Measurements from ENCODE around the gene NDUFB8. TPM values are rescaled to one million over a fixed set of nuclear protein-coding genes. Genes with fewer than 3 reads are reported as not detected.
A peak's percentile ranks its signal among the peaks of the same experiment; 100 is the strongest.

NDUFB8 gene
- total RNA-seq, 2 experiments from 2014 or later, result 315 to 324 TPM

DNA sequence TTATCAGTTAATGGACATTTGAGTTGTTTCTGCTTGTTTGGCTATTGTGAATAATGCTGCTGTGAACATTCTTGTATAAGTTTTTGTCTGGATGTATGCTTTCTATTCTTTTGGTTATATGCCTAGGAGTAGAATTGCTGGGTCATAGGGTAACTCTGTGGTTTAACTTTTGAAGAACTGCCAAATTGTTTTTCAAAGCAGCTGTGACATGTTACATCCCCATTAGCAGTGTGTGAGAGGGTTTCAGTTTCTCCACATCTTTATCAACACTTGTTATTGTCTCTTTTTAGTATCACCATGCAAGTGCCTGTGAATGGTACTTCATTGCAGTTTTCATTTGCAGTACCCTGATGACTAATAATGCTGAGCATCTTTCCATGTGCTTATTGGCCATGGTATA lies 2.1 kb upstream of the NDUFB8 start:
- DNase-seq, result no peak
- H3K4me1 Mint-ChIP-seq, result peaks cover 32% of the 10 kb centered on the region
- ChIA-PET POLR2A (interaction anchor here (8.6 kb wide), 1 partner anchor 21 kb away, joined by 135 read pairs; no protein-coding TSS in a partner anchor), CTCF (no interaction called here)
- H3K36me3 Mint-ChIP-seq (ENCODE audit: low read depth), result peaks cover 22% of the 10 kb centered on the region
- peak overlapping the region; percentile 38 for H3K27ac Mint-ChIP-seq
- no peaks in the 10 kb centered on the region for H3K9me3 Mint-ChIP-seq
- H3K4me3 Mint-ChIP-seq, result no peak overlapping the region
- no peaks in the 10 kb centered on the region for H3K27me3 Mint-ChIP-seq

DNA sequence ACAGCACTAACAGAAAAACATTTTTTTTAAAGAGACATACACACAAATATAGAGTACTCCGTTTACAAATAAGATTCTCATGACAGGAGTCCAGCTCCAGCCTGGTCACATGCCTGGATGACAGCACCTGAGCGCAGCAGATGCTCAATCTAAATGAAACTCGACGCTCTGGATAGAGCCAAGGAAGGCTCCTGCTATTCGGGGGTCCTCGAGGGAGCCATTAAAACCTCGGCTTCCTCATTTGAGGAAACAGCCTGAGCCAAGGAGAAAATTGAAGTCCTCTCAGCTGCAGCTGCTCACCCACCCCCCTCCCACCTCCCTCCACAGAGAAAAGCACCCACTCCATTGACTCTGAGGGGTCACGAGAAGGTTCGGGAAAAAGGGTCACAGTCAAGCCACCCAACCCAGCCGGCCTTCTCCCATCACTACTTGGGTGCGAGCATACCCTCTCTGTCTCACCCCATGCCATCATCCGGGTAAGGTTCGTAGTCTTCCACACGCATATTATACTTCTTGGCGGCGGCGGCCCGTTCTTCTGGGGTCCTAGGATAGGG lies 673 bp downstream of the NDUFB8 start:
- DNase-seq, result no peak
- peaks cover 42% of the 10 kb centered on the region for H3K4me1 Mint-ChIP-seq
- peak overlapping the region; percentile 90 for H3K4me3 Mint-ChIP-seq
- no peaks in the 10 kb centered on the region for H3K27me3 Mint-ChIP-seq
- H3K27ac Mint-ChIP-seq, result peak overlapping the region; percentile 95
- ChIA-PET CTCF (interaction anchor here (4.1 to 9.6 kb wide), 2 partner anchors 12 to 18 kb away, joined by 54 to 94 read pairs; no protein-coding TSS in a partner anchor), POLR2A (interaction anchor here (0.9 to 8.6 kb wide), 5 partner anchors 11 to 182 kb away, joined by 4 to 135 read pairs (median 9); partner anchors contain the start of gene SCD)
- H3K36me3 Mint-ChIP-seq (ENCODE audit: low read depth), result peaks cover 45% of the 10 kb centered on the region
- no peaks in the 10 kb centered on the region for H3K9me3 Mint-ChIP-seq

- peaks cover 45% of the 10 kb centered on the region for H3K4me1 Mint-ChIP-seq
- peak overlapping the region; percentile 95 for H3K27ac Mint-ChIP-seq
- no peak for DNase-seq
- H3K36me3 Mint-ChIP-seq (ENCODE audit: low read depth), result peaks cover 52% of the 10 kb centered on the region
- no peaks in the 10 kb centered on the region for H3K9me3 Mint-ChIP-seq
- no peaks in the 10 kb centered on the region for H3K27me3 Mint-ChIP-seq
- peak overlapping the region; percentile 90 for H3K4me3 Mint-ChIP-seq
- CTCF ChIA-PET, result interaction anchor here (0.7 to 9.6 kb wide), 4 partner anchors 11 to 45 kb away, joined by 3 to 94 read pairs (median 30); no protein-coding TSS in a partner anchor
- POLR2A ChIA-PET, result interaction anchor here (0.6 to 8.6 kb wide), 8 partner anchors 7 to 190 kb away, joined by 3 to 135 read pairs (median 8); partner anchors contain the start of genes HIF1AN and SCD
These were observed 1.4 kb downstream of the NDUFB8 start for GRCh38 chr10:100528123-100528886.

DNA sequence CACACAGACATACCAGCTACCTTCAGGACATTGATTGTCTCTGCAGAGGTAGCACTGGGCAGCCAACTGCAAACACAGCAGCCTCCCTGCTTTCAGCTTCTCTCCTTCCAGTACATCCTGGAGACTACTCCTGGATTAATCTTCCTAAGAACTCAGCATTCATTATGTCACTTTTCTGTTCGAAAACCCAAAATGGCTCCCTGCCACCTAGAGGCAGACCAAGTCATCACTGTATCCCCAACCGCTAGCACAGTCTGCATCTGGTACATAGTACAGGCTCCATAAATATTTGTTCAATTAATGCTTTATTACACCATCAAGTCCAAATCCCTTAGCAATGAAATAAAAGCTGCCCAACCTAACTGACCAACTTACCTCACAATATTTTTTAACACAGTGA lies 5.0 kb downstream of the NDUFB8 start:
- no peak for DNase-seq
- H3K9me3 Mint-ChIP-seq, result no peaks in the 10 kb centered on the region
- H3K4me1 Mint-ChIP-seq, result peaks cover 32% of the 10 kb centered on the region
- peaks cover 57% of the 10 kb centered on the region for H3K36me3 Mint-ChIP-seq (ENCODE audit: low read depth)
- CTCF ChIA-PET, result interaction anchor here (1.5 to 9.6 kb wide), 3 partner anchors 10 to 42 kb away, joined by 3 to 94 read pairs (median 12); no protein-coding TSS in a partner anchor
- H3K4me3 Mint-ChIP-seq, result no peak overlapping the region
- no peaks in the 10 kb centered on the region for H3K27me3 Mint-ChIP-seq
- no peak overlapping the region for H3K27ac Mint-ChIP-seq
- POLR2A ChIA-PET, result interaction anchor here (0.6 to 8.6 kb wide), 5 partner anchors 10 to 358 kb away, joined by 3 to 135 read pairs (median 5); partner anchors contain the start of gene HIF1AN

DNA sequence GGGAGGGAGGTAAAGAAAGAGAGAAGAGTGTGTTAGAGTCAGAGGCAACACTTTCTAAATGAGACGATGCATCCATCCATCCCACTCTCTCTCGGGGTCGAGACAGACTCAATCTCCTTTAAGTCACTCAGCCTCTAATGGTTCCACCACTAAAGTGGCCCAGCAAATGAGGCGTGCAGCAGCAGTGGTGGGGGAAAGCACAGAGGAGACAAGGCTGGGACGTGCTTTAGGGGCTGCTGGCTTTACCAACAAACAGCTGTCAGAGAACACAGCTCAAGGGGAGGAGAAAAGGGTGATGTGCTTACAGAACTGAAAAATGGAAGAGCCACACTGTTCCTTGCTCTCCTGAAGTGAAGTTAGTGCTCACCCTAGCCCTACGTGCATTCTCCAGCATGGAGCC lies 5.5 kb downstream of the NDUFB8 start:
- ChIA-PET CTCF (interaction anchor here (1.5 to 9.6 kb wide), 2 partner anchors 10 to 13 kb away, joined by 3 to 94 read pairs; no protein-coding TSS in a partner anchor), POLR2A (interaction anchor here (1.3 to 8.6 kb wide), 3 partner anchors 11 to 42 kb away, joined by 5 to 135 read pairs (median 5); partner anchors contain the start of gene HIF1AN)
- peaks cover 57% of the 10 kb centered on the region for H3K36me3 Mint-ChIP-seq (ENCODE audit: low read depth)
- no peak for DNase-seq
- H3K27me3 Mint-ChIP-seq, result no peaks in the 10 kb centered on the region
- H3K27ac Mint-ChIP-seq, result no peak overlapping the region
- no peak overlapping the region for H3K4me3 Mint-ChIP-seq
- peaks cover 33% of the 10 kb centered on the region for H3K4me1 Mint-ChIP-seq
- no peaks in the 10 kb centered on the region for H3K9me3 Mint-ChIP-seq

- H3K4me1 Mint-ChIP-seq, result peaks cover 37% of the 10 kb centered on the region
- ChIA-PET CTCF (interaction anchor here (0.9 to 9.6 kb wide), 3 partner anchors 11 to 40 kb away, joined by 3 to 94 read pairs (median 5); no protein-coding TSS in a partner anchor), POLR2A (interaction anchor here (0.5 to 1.7 kb wide), 6 partner anchors 10 to 44 kb away, joined by 3 to 11 read pairs (median 4); partner anchors contain the start of gene HIF1AN)
- no peak overlapping the region for H3K27ac Mint-ChIP-seq
- H3K9me3 Mint-ChIP-seq, result no peaks in the 10 kb centered on the region
- H3K36me3 Mint-ChIP-seq (ENCODE audit: low read depth), result peaks cover 56% of the 10 kb centered on the region
- no peak for DNase-seq
- no peaks in the 10 kb centered on the region for H3K27me3 Mint-ChIP-seq
- no peak overlapping the region for H3K4me3 Mint-ChIP-seq
These were observed 6.7 kb downstream of the NDUFB8 start for GRCh38 chr10:100522945-100523344.

- no peak overlapping the region for H3K4me3 Mint-ChIP-seq
- POLR2A ChIA-PET, result interaction anchor here (0.5 to 5.9 kb wide), 8 partner anchors 10 to 162 kb away, joined by 3 to 103 read pairs (median 4); partner anchors contain the start of gene HIF1AN
- H3K4me1 Mint-ChIP-seq, result peaks cover 38% of the 10 kb centered on the region
These were observed 7.4 kb downstream of the NDUFB8 start for GRCh38 chr10:100522107-100522801.

GRCh38 chr10:100520811-100521210 lies 8.9 kb downstream of the NDUFB8 start:
- H3K27ac Mint-ChIP-seq, result no peak overlapping the region
- no peak overlapping the region for H3K4me3 Mint-ChIP-seq
- peaks cover 52% of the 10 kb centered on the region for H3K36me3 Mint-ChIP-seq (ENCODE audit: low read depth)
- ChIA-PET CTCF (interaction anchor here (0.7 to 9.6 kb wide), 7 partner anchors 10 to 182 kb away, joined by 3 to 117 read pairs (median 4); partner anchors contain the start of gene HIF1AN), POLR2A (interaction anchor here (0.9 to 5.9 kb wide), 4 partner anchors 9 to 161 kb away, joined by 3 to 103 read pairs (median 20); partner anchors contain the start of gene NDUFB8)
- no peaks in the 10 kb centered on the region for H3K9me3 Mint-ChIP-seq
- DNase-seq, result no peak
- no peaks in the 10 kb centered on the region for H3K27me3 Mint-ChIP-seq
- H3K4me1 Mint-ChIP-seq, result peaks cover 38% of the 10 kb centered on the region

More at GRCh38 chr10:100522107-100522801, 7.4 kb downstream of the NDUFB8 start:
- H3K9me3 Mint-ChIP-seq, result no peaks in the 10 kb centered on the region
- no peaks in the 10 kb centered on the region for H3K27me3 Mint-ChIP-seq
- H3K27ac Mint-ChIP-seq, result no peak overlapping the region
- no peak for DNase-seq
- H3K36me3 Mint-ChIP-seq (ENCODE audit: low read depth), result peaks cover 56% of the 10 kb centered on the region
- CTCF ChIA-PET, result interaction anchor here (0.6 to 9.6 kb wide), 4 partner anchors 12 to 326 kb away, joined by 3 to 94 read pairs (median 4); no protein-coding TSS in a partner anchor

GRCh38 chr10:100519311-100520051 lies 10.2 kb downstream of the NDUFB8 start, which contains the start of gene SEC31B:
SEC31B (minus strand) TSS chr10:100519861; CDS start chr10:100516952, 2,909 bp downstream.
- no peak for DNase-seq
- Mint-ChIP-seq H3K36me3 (ENCODE audit: low read depth) (peaks cover 45% of the 10 kb centered on the region), H3K4me1 (peaks cover 39% of the 10 kb centered on the region), H3K9me3 (no peaks in the 10 kb centered on the region), H3K4me3 (no peak within 1 kb of the TSS), H3K27me3 (no peaks in the 10 kb centered on the region), H3K27ac (peak within 1 kb of the TSS; percentile 37)
- ChIA-PET POLR2A (interaction anchor here (1.1 to 5.9 kb wide), 11 partner anchors 8 to 149 kb away, joined by 3 to 103 read pairs (median 4); partner anchors contain the start of genes HIF1AN and NDUFB8), CTCF (interaction anchor here (0.6 to 9.6 kb wide), 32 partner anchors 8 to 1675 kb away, joined by 3 to 117 read pairs (median 6); partner anchors contain the start of gene HIF1AN)

DNA sequence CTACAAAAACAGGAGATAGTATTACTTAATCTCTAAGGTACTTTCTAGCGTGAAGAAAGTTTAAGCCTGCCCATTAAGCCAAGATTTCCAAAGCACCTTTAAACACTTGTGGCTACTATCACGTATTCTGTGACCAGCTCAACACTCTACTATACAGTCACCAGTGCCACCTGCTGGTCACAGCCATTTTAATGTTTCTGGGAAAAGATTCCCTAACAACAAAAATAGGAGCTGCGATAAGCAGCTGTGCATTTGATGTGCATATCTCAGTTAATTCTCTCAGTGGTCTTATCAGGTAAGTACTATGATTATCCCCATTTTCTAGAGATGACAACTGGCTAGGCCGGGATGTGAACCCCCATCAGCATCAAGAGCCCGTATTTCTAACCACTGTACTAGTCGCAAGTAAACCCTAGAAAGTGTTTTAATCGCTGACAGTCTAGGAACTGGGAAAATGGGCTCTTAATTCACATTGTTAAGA lies 10.9 kb downstream of the NDUFB8 start:
- no peak overlapping the region for H3K4me3 Mint-ChIP-seq
- no peaks in the 10 kb centered on the region for H3K27me3 Mint-ChIP-seq
- CTCF ChIA-PET, result interaction anchor here (0.6 to 5.6 kb wide), 38 partner anchors 8 to 1675 kb away, joined by 3 to 117 read pairs (median 4); partner anchors contain the start of genes HIF1AN and SCD
- peaks cover 45% of the 10 kb centered on the region for H3K36me3 Mint-ChIP-seq (ENCODE audit: low read depth)
- peak overlapping the region; percentile 37 for H3K27ac Mint-ChIP-seq
- POLR2A ChIA-PET, result interaction anchor here (0.9 to 5.9 kb wide), 13 partner anchors 9 to 170 kb away, joined by 3 to 103 read pairs (median 3); partner anchors contain the start of genes HIF1AN and NDUFB8
- H3K4me1 Mint-ChIP-seq, result peaks cover 39% of the 10 kb centered on the region
- H3K9me3 Mint-ChIP-seq, result no peaks in the 10 kb centered on the region
- peak; percentile 71 for DNase-seq

DNA sequence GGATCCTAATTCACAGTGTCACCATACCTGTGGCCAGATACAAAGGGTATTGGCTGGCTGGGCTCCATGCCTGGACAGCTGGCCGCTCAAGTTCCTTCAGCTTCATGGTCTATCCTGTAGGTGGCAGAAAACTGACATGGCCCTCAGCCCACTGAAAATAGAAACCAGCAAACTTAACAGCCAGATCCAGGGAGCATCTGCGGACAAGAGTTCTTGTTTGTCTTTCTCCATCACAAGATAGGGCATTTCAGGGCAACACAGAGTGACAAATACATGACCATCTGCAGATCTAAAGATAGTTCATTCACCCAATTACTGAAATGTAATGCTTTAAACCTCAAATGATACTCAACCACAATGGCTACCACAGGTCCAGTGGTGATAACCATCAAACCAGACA lies 12.8 kb downstream of the NDUFB8 start:
- POLR2A ChIA-PET, result interaction anchor here (1.1 to 5.9 kb wide), 2 partner anchors 8 to 84 kb away, joined by 3 to 103 read pairs; no protein-coding TSS in a partner anchor
- Mint-ChIP-seq H3K36me3 (ENCODE audit: low read depth) (peaks cover 51% of the 10 kb centered on the region), H3K27me3 (no peaks in the 10 kb centered on the region), H3K9me3 (no peaks in the 10 kb centered on the region), H3K27ac (no peak overlapping the region), H3K4me1 (peaks cover 51% of the 10 kb centered on the region), H3K4me3 (no peak overlapping the region)
- CTCF ChIA-PET, result interaction anchor here (0.9 to 5.6 kb wide), 9 partner anchors 9 to 179 kb away, joined by 3 to 117 read pairs (median 36); partner anchors contain the start of gene HIF1AN
- no peak for DNase-seq
